ENCODE results near the gene MYOCOS. TPM values are rescaled to one million over a fixed set of nuclear protein-coding genes. Genes with fewer than 3 reads are reported as not detected.
"Not testable (repeated sequence)": the region's sequence is repeated elsewhere in the genome, so short reads cannot be mapped to it uniquely, and the experiment has no call there.

The MYOCOS gene
- total RNA-seq, 1 donor from 2014 or later = not detected

DNA sequence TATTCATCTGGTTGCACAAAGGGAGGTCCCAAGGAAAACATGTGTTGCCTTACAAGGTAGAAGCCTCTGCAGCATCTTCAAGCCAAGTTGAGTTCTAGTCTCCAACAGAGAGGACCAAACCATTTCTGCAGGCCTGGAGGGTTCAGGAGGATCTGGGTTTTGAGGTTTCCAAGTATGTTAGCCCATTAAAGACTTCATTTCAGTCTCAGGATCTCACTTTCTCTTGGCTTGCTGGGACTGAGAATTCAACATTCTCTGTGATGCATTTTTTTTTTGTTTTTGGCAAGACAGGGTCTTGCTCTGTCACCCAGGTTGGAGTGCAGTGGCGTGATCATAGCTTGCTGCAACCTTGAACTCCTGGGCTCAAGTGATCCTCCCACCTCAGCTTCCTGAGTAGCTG lies 8.8 kb upstream of the MYOCOS start:
- TF ChIP-seq, protein P1, sequence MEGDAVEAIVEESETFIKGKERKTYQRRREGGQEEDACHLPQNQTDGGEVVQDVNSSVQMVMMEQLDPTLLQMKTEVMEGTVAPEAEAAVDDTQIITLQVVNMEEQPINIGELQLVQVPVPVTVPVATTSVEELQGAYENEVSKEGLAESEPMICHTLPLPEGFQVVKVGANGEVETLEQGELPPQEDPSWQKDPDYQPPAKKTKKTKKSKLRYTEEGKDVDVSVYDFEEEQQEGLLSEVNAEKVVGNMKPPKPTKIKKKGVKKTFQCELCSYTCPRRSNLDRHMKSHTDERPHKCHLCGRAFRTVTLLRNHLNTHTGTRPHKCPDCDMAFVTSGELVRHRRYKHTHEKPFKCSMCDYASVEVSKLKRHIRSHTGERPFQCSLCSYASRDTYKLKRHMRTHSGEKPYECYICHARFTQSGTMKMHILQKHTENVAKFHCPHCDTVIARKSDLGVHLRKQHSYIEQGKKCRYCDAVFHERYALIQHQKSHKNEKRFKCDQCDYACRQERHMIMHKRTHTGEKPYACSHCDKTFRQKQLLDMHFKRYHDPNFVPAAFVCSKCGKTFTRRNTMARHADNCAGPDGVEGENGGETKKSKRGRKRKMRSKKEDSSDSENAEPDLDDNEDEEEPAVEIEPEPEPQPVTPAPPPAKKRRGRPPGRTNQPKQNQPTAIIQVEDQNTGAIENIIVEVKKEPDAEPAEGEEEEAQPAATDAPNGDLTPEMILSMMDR (IDR thresholded peaks at IDR 0.05; ENCODE audit: insufficient read depth, low read length, severe bottlenecking) = no peak
- Histone ChIP-seq H3K4me3 (ENCODE audit: low read depth, low read length) (no peak overlapping the region), H3K36me3 (ENCODE audit: control insufficient read depth, insufficient read depth, low read length) (no peaks in the 10 kb centered on the region), H3K27me3 (ENCODE audit: control insufficient read depth, insufficient read depth, low read length) (no peaks in the 10 kb centered on the region)
- FAIRE-seq (no peak), DNase-seq (ENCODE audit: low read depth) (no peak)

DNA sequence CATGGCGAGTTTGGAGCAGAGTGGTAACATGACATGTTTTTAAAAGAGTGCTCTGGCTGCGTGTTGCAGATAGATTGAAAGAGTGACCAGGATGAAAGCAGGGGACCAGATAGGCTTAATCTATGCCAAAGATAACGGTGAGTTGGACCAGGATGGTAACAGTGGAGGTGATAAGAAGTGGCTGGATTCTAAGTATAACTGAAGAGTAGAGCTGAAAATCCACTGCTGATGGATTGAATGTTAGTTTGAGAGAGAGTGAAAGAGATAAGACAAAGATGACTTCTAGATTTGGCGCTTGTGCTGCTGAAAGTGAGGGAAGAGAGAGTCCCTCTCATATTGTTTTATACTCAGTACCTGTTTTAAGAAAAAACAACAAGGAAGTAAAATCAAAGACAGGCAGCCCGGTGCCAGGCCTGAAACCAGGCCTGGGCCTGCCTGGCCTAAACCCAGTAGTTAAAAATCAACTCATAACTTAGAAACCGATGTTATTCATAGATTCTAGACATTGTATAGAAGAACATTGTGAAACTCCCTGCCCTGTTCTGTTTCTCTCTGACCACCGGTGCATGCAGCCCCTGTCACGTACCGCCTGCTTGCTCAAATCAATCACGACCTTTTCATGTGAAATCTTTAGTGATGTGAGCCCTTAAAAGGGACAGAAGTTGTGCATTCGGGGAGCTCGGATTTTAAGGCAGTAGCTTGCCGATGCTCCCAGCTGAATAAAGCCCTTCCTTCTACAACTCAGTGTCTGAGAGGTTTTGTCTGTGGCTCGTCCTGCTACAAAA lies 6.7 kb upstream of the MYOCOS start:
- H3K4me3 ChIP-seq (ENCODE audit: low read depth, low read length); FAIRE-seq; H3K36me3 ChIP-seq (ENCODE audit: control insufficient read depth, insufficient read depth, low read length); H3K27me3 ChIP-seq (ENCODE audit: control insufficient read depth, insufficient read depth, low read length); DNase-seq (ENCODE audit: low read depth): not testable (repeated sequence)

GRCh38 chr1:171616586-171616985 lies 5.5 kb upstream of the MYOCOS start:
- no peak overlapping the region for H3K4me3 ChIP-seq (ENCODE audit: low read depth, low read length)
- H3K36me3 ChIP-seq (ENCODE audit: control insufficient read depth, insufficient read depth, low read length) = no peaks in the 10 kb centered on the region
- no peak for FAIRE-seq
- TF ChIP-seq, protein P1 (IDR thresholded peaks at IDR 0.05; ENCODE audit: insufficient read depth, low read length, severe bottlenecking) = no peak
- H3K27me3 ChIP-seq (ENCODE audit: control insufficient read depth, insufficient read depth, low read length) = no peaks in the 10 kb centered on the region
- DNase-seq (ENCODE audit: low read depth) = no peak

DNA sequence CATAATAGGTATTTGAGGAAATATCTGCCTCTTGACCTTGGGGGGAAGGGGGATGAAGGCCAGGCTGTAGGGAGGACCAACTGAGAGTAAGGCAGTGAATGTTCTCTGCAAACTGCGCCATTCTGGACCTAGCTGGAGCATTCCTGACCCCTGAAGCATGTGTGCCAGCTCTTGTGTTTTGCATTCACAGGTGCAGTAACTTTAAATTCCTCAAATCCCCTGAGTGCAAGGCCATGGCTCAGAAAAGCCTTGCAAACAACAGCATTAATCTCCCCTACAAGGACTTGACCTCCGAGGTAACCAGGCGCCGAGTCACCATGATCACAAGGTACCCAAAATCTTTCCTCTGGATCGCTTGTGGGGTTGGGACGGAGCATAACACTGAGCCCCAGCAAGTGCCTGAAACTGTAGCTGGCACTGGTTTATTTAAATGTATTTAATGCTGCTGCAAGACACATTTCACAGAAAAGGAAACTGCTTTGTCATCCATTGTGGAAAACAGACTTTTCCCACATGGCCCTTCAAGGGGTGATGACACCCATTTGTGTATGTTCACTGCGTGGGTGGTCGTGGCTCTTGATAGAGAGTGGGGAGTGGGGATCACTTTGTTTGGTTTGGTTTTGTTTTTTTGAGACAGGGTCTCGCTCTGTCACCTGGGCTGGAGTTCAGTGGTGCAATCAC lies 1.7 kb downstream of the MYOCOS start:
- Histone ChIP-seq H3K36me3 (ENCODE audit: control insufficient read depth, insufficient read depth, low read length) (no peaks in the 10 kb centered on the region), H3K4me3 (ENCODE audit: low read depth, low read length) (no peak overlapping the region), H3K27me3 (ENCODE audit: control insufficient read depth, insufficient read depth, low read length) (no peaks in the 10 kb centered on the region)
- FAIRE-seq (no peak), DNase-seq (ENCODE audit: low read depth) (no peak)
- TF ChIP-seq, protein P1 (IDR thresholded peaks at IDR 0.05; ENCODE audit: insufficient read depth, low read length, severe bottlenecking) = no peak

- DNase-seq (ENCODE audit: low read depth) = no peak
- Histone ChIP-seq H3K4me3 (ENCODE audit: low read depth, low read length) (no peak overlapping the region), H3K36me3 (ENCODE audit: control insufficient read depth, insufficient read depth, low read length) (no peaks in the 10 kb centered on the region), H3K27me3 (ENCODE audit: control insufficient read depth, insufficient read depth, low read length) (no peaks in the 10 kb centered on the region)
- FAIRE-seq = no peak
- TF ChIP-seq, protein P1 (IDR thresholded peaks at IDR 0.05; ENCODE audit: insufficient read depth, low read length, severe bottlenecking) = no peak
Measured at GRCh38 chr1:171625225-171625624, 3.2 kb downstream of the MYOCOS start.

DNA sequence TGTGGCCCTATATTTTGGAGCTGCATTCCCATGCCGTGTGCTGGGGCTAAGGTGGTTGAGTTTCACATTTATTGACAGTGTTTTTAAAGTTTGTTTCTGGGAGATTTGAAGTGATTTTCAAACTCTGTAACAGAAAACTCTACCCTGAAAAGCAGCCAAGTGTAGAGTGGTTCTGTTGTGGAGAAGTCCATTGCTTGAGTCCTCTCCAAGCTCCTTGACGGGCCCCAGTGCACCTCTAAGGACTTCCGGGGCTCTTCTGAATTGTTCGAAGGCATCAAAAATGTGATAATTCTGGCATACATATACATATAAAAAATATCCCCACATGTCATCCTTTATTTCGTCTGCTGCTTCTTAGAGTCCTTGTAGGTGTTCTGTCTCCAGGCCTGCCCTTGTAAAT lies 5.0 kb downstream of the MYOCOS start:
- Histone ChIP-seq H3K4me3 (ENCODE audit: low read depth, low read length) (no peak overlapping the region), H3K27me3 (ENCODE audit: control insufficient read depth, insufficient read depth, low read length) (no peaks in the 10 kb centered on the region), H3K36me3 (ENCODE audit: control insufficient read depth, insufficient read depth, low read length) (no peaks in the 10 kb centered on the region)
- no peak for FAIRE-seq
- TF ChIP-seq, protein P1 (IDR thresholded peaks at IDR 0.05; ENCODE audit: insufficient read depth, low read length, severe bottlenecking) = no peak
- no peak for DNase-seq (ENCODE audit: low read depth)

All from bronchial epithelial cell (primary cell).